Measurements from ENCODE around the gene CHST7. TPM values are rescaled to one million over a fixed set of nuclear protein-coding genes. Genes with fewer than 3 reads are reported as not detected.

Gene CHST7
- total and polyA plus RNA-seq, 2 experiments from 2014 or later: 5.6 to 7.8 TPM

DNA sequence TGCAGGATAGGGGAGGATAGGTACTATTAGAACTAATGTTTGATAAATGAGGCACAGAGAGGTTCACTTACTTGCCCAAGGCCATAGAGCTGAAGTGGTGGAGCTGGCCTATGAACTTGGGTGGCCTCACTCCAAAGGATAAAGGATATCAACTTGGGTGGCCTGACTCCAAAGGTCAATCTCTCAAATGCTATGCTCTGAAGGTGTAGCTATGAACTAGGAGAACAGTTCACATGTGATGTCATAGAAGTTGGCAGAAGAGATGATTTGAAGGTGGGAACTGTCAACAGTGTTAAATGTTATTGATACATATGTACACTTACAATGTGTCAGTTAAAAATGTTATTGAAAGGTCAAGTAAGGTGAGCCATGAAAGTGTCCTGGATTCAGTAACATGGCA is 6.2 kb upstream of the CHST7 start:
- Histone ChIP-seq H3K9me3 (ENCODE audit: low read depth) (no peaks in the 10 kb centered on the region), H3K79me2 (no peaks in the 10 kb centered on the region), H3K9me2 (replicated peaks; ENCODE audit: insufficient read depth) (no peaks in the 10 kb centered on the region), H3K27ac (no peak overlapping the region), H3K4me1 (ENCODE audit: insufficient read depth) (no peaks in the 10 kb centered on the region), H3K27me3 (no peaks in the 10 kb centered on the region), H3K4me3 (no peak overlapping the region), H2AFZ (no peak overlapping the region), H3K4me2 (no peak overlapping the region), H3K36me3 (replicated peaks; ENCODE audit: insufficient read depth, low read depth) (no peaks in the 10 kb centered on the region), H4K20me1 (ENCODE audit: insufficient read depth, poor library complexity, severe bottlenecking) (no peaks in the 10 kb centered on the region)
- TF ChIP-seq EZH2 (IDR thresholded peaks at IDR 0.05; ENCODE audit: borderline replicate concordance) (no peak), EZH2phosphoT487 (IDR thresholded peaks at IDR 0.05; ENCODE audit: low read depth, severe bottlenecking, unreplicated experiment) (no peak)
- TF ChIP-seq, protein P1, sequence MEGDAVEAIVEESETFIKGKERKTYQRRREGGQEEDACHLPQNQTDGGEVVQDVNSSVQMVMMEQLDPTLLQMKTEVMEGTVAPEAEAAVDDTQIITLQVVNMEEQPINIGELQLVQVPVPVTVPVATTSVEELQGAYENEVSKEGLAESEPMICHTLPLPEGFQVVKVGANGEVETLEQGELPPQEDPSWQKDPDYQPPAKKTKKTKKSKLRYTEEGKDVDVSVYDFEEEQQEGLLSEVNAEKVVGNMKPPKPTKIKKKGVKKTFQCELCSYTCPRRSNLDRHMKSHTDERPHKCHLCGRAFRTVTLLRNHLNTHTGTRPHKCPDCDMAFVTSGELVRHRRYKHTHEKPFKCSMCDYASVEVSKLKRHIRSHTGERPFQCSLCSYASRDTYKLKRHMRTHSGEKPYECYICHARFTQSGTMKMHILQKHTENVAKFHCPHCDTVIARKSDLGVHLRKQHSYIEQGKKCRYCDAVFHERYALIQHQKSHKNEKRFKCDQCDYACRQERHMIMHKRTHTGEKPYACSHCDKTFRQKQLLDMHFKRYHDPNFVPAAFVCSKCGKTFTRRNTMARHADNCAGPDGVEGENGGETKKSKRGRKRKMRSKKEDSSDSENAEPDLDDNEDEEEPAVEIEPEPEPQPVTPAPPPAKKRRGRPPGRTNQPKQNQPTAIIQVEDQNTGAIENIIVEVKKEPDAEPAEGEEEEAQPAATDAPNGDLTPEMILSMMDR (IDR thresholded peaks at IDR 0.05; ENCODE audit: poor library complexity): no peak
- no peak for DNase-seq (ENCODE audit: low spot score)

DNA sequence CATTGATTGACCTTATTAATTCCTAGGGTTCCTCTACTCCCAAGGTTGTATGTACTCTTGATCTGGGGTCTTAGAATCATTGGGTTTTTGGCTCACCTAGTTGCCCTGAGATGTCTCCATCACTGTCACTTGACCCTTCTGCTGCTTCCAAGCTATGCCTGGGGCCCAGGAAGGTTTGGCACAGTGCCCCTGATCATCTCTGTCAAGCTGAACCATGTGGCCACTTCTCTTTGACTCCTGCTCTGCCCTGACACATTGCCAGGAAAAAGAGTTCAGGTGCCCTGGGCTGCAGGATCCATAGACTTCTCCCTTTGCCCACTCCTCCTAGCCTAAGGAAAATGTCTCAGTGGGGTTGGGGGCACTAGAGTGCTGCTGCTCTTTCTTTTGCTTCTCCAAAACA is 3.9 kb upstream of the CHST7 start:
- H3K4me1 ChIP-seq (ENCODE audit: insufficient read depth): no peaks in the 10 kb centered on the region
- no peaks in the 10 kb centered on the region for H3K9me2 ChIP-seq (replicated peaks; ENCODE audit: insufficient read depth)
- TF ChIP-seq, protein P1 (IDR thresholded peaks at IDR 0.05; ENCODE audit: poor library complexity): no peak
- TF ChIP-seq EZH2phosphoT487 (IDR thresholded peaks at IDR 0.05; ENCODE audit: low read depth, severe bottlenecking, unreplicated experiment) (no peak), EZH2 (IDR thresholded peaks at IDR 0.05; ENCODE audit: borderline replicate concordance) (no peak)

DNA sequence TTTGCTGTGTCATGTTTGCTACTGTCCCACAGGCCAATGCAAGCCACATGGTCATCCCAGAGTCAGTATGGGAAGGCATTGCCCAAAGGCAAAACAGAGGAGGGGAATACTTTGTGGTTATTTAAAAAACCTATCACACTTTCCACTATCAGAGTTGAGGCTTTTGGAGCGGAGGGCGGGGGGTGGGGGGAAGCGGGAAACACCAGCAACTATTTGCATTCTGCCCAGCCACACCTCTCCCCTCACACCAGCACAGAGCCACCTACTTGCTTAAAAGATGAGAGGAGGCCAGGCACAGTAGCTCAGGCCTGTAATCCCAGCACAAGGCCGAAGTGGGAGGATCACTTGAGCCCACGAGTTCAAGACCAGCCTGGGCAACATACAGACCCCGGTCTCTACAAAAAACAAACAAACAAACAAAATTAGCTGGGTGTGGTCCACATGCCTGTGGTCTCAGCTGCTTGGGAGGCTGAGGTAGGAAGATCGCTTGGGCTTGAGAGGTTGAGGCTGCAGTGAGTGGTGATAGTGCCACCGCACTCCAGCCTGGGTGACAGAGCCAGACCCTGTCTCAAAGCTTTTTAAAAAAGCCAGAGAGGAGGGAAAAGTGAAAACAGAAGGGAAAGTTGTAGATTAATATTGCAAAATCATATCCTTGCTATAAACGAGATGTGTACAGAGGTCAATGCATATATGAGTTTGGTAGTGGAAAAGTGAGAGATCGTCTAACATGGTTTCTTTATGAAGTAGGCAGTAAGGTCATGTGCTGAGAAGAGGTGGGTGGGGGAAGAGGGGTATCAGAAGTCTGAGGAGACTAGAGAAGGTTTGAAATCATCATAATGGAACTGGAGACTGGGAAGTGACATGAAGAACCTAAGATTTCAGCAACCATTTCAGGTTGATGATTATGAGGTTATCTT is 1.9 kb upstream of the CHST7 start:
- H3K27me3 ChIP-seq: peaks cover 3% of the 10 kb centered on the region
- no peak overlapping the region for H3K27ac ChIP-seq
- H3K4me3 ChIP-seq: no peak overlapping the region
- TF ChIP-seq, protein P1 (IDR thresholded peaks at IDR 0.05; ENCODE audit: poor library complexity): no peak
- TF ChIP-seq EZH2 (IDR thresholded peaks at IDR 0.05; ENCODE audit: borderline replicate concordance) (no peak), EZH2phosphoT487 (IDR thresholded peaks at IDR 0.05; ENCODE audit: low read depth, severe bottlenecking, unreplicated experiment) (no peak)
- no peak for DNase-seq (ENCODE audit: low spot score)
- H3K79me2 ChIP-seq: no peaks in the 10 kb centered on the region
- no peak overlapping the region for H2AFZ ChIP-seq
- WGBS (ENCODE audit: low lambda C conversion rate, missing lambda C conversion rate): 79% methylated on average over 10 of the region's 10 CpGs
- no peaks in the 10 kb centered on the region for H3K9me3 ChIP-seq (ENCODE audit: low read depth)
- H3K9me2 ChIP-seq (replicated peaks; ENCODE audit: insufficient read depth): no peaks in the 10 kb centered on the region
- H3K4me2 ChIP-seq: no peak overlapping the region
- no peaks in the 10 kb centered on the region for H4K20me1 ChIP-seq (ENCODE audit: insufficient read depth, poor library complexity, severe bottlenecking)
- no peaks in the 10 kb centered on the region for H3K36me3 ChIP-seq (replicated peaks; ENCODE audit: insufficient read depth, low read depth)
- H3K4me1 ChIP-seq (ENCODE audit: insufficient read depth): no peaks in the 10 kb centered on the region

More for the DNA sequence above, 3.9 kb upstream of the CHST7 start:
- Histone ChIP-seq H3K36me3 (replicated peaks; ENCODE audit: insufficient read depth, low read depth) (no peaks in the 10 kb centered on the region), H3K4me2 (no peak overlapping the region), H4K20me1 (ENCODE audit: insufficient read depth, poor library complexity, severe bottlenecking) (no peaks in the 10 kb centered on the region), H3K4me3 (no peak overlapping the region), H3K79me2 (no peaks in the 10 kb centered on the region), H2AFZ (no peak overlapping the region), H3K27ac (no peak overlapping the region), H3K9me3 (ENCODE audit: low read depth) (no peaks in the 10 kb centered on the region), H3K27me3 (no peaks in the 10 kb centered on the region)
- DNase-seq (ENCODE audit: low spot score): no peak

All from hepatocyte (in vitro differentiated cells).